HFFc6 (cell line): ENCODE measurements around the gene OR2V2. TPM values are rescaled to one million over a fixed set of nuclear protein-coding genes. Genes with fewer than 3 reads are reported as not detected.
"Not testable (repeated sequence)": the region's sequence is repeated elsewhere in the genome, so short reads cannot be mapped to it uniquely, and the experiment has no call there.

Experiments
- DNase-seq: peaks from one replicate; pipeline ENCODE4 v3.0.0-alpha.2; 2018
- H3K27ac Mint-ChIP-seq: 2 replicates; pipeline ENCODE4 v1.8.0; 2020; ENCODE audit warnings: mild to moderate bottlenecking, mixed read lengths
- H3K27me3 Mint-ChIP-seq: 2 replicates; pipeline ENCODE4 v1.8.0; 2021; ENCODE audit warnings: mild to moderate bottlenecking, moderate library complexity, mixed read lengths; ENCODE audit not compliant: insufficient read depth
- H3K36me3 Mint-ChIP-seq: 2 replicates; pipeline ENCODE4 v1.8.0; 2021; ENCODE audit warnings: low read depth, mixed read lengths
- H3K4me1 Mint-ChIP-seq: 2 replicates; pipeline ENCODE4 v1.8.0; 2020; ENCODE audit warnings: low read depth, mixed read lengths
- H3K4me3 Mint-ChIP-seq: 2 replicates; pipeline ENCODE4 v1.8.0; 2020; ENCODE audit warnings: mild to moderate bottlenecking, moderate library complexity, mixed read lengths
- H3K9me3 Mint-ChIP-seq: 2 replicates; pipeline ENCODE4 v1.8.0; 2020; ENCODE audit warnings: mild to moderate bottlenecking, mixed read lengths
- total RNA-seq, 6 experiments: library from RNA; stranded (reverse); fragmentation: NEBNext Ultra II Directional; extraction: Animal tissue kit (Norgen Biotek cat#: 25700); gene quantifications; 2 replicates in 1 of 6; 3 replicates in 5 of 6; pipeline ENCODE4 v1.2.3, GENCODE V29; 2021
- TF ChIP-seq, protein P1 (sequence below): fragments of 200-600 bp; sonication (generic); IDR thresholded peaks from 2 replicates; pipeline ENCODE4 v1.5.0; 2021; ENCODE audit warnings: antibody characterized with exemption, mild to moderate bottlenecking

OR2V2 gene
- total RNA-seq, 6 experiments from 2014 or later: not detected

DNA sequence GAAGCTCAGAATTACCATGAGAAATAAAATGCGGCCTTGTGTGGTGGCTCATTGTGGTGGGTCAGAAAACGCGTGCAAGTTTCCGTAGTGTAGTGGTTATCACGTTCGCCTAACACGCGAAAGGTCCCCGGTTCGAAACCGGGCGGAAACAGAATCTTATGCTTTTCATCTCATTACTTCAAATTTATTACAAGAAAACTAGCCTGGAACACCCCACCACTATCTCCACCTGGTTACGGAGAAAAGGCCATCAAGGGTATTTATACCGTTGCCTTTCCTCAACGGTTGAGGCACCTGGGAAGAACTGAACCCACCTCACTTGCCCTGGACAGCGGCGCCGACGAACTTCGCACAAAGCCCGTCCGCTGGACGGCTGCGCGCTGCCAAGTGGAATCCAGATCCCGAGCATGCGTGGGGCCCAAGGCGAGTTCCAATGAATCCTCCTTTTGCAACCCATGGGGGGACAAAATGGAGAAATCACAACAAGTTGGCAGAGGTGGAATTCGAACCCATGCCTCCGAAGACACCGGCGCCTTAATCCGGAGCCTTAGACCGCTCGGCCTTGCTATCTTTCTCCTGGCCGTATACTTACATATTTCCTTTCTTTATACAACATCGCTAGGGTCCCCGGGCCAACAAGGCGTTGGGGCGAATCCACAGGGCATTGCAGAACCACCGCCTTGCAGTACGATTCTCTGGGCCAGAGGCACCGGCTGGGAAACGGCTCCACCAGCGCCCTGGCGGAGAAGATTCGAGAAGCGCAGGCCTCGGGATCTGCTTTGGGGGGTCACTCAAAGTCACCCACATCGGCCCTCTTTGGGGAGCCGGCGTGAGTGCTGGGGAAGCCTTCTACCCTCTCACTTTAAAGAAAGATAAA is 16.9 kb downstream of the OR2V2 start:
- peaks cover 11% of the 10 kb centered on the region for H3K27me3 Mint-ChIP-seq
- peak overlapping the region; percentile 86 for H3K4me3 Mint-ChIP-seq
- peak; percentile 62 for DNase-seq
- TF ChIP-seq, protein P1, sequence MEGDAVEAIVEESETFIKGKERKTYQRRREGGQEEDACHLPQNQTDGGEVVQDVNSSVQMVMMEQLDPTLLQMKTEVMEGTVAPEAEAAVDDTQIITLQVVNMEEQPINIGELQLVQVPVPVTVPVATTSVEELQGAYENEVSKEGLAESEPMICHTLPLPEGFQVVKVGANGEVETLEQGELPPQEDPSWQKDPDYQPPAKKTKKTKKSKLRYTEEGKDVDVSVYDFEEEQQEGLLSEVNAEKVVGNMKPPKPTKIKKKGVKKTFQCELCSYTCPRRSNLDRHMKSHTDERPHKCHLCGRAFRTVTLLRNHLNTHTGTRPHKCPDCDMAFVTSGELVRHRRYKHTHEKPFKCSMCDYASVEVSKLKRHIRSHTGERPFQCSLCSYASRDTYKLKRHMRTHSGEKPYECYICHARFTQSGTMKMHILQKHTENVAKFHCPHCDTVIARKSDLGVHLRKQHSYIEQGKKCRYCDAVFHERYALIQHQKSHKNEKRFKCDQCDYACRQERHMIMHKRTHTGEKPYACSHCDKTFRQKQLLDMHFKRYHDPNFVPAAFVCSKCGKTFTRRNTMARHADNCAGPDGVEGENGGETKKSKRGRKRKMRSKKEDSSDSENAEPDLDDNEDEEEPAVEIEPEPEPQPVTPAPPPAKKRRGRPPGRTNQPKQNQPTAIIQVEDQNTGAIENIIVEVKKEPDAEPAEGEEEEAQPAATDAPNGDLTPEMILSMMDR: no peak
- H3K4me1 Mint-ChIP-seq: peaks cover 66% of the 10 kb centered on the region
- no peaks in the 10 kb centered on the region for H3K9me3 Mint-ChIP-seq
- H3K27ac Mint-ChIP-seq: peak overlapping the region; percentile 59; the same call in 1 of the 2 replicates
- no peaks in the 10 kb centered on the region for H3K36me3 Mint-ChIP-seq

DNA sequence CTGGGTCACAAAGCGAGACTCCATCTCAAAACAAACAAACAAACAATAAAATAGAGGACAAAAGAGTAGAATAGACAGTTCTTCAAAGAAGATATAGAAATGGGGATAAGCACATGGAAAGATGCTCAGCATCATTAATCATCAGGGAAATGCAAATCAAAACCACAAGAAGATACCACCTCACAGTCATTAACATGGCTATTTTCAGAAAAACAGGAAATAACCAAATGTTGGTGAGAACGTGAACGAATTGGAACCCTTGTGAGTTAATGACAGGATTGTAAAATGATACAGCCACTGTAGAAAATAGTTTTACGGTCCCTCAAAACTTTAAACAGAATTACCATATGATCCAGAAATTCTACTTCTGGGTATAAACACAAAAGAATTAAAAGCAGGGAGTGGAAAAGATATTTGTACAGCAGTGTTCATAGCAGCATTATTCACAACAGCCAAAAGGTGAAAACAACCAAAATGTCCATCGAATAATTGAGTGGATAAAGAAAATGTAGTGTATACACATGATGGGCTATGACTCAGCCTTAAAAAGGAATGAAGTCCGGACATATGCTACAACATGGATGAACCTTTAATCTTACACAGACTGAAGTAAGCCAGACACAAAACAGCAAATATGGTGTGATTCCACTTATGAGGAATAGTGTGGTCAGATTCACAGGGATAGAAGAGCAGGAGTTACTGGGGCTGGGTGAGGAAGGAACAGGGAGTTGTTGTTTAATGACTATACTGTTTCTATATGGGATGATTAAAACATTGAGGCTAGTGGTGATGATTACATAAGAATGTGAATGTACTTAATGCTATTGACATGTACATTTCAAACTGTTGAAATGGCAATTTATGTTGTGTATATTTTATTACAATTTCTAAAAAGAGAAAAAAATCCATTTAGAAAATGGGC is 19.7 kb downstream of the OR2V2 start:
- Mint-ChIP-seq H3K4me3 (no peak overlapping the region), H3K9me3 (no peaks in the 10 kb centered on the region), H3K27ac (no peak overlapping the region), H3K36me3 (no peaks in the 10 kb centered on the region), H3K27me3 (peaks cover 13% of the 10 kb centered on the region), H3K4me1 (peaks cover 64% of the 10 kb centered on the region)
- no peak for DNase-seq
- TF ChIP-seq, protein P1: no peak

DNA sequence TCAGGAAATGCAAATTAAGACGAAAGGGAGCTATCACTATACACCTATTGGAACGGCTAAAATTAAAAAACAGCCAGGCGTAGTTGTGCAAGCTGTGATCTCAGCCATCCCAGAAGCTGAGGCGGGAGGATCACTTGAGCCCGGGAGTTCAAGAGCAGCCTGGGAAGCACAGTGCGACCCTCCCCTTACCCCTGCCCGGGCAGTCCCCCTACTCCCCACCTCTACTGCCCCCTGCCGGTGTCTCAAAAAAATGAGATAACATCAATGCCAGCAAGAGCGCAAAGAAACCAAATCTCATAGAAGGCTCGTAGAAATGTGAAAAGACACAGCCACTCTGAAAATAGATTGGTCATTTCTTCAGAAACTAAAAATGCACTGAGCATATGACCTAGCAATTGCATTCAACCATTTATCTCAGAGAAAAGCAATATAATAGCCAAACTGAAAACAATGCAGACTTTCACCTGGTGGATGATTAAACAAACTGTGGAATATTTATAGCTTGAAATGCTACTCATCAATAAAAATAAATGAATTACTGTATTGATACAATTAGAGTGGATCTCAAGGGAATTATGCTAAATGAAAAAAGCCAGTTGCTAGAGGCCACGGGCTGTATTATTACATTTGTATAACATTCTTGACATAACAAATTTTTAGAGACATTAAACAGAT is 20.6 kb downstream of the OR2V2 start:
- no peak overlapping the region for H3K4me3 Mint-ChIP-seq
- H3K36me3 Mint-ChIP-seq: no peaks in the 10 kb centered on the region
- no peak overlapping the region for H3K27ac Mint-ChIP-seq
- TF ChIP-seq, protein P1: peak; percentile 78
- no peak for DNase-seq
- peaks cover 62% of the 10 kb centered on the region for H3K4me1 Mint-ChIP-seq
- peaks cover 13% of the 10 kb centered on the region for H3K27me3 Mint-ChIP-seq
- no peaks in the 10 kb centered on the region for H3K9me3 Mint-ChIP-seq

DNA sequence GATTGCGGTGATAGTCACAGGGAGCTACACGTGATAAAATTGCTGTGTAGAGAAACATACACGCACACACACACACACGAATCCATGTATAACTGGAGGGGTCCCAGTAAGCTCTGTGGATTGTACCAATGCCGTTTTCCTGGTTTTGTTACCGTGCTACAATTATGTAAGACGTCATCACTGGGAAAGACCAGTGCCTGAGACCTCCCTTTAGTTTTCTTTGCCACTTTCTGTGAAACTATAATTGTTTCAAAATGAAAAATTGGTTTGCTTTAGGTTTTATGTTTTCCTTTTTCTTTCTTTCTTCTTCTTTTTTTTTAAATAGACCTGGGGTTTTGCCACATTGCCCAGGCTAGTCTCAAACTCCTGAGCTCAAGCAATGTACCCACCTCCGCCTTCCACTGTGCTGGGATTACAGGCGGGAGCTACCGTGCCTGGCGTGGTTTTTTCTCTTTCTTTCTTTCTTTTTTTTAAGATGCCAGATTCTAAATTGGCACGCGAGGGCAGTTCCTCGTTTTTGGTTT is 21.3 kb downstream of the OR2V2 start:
- DNase-seq: no peak
- Mint-ChIP-seq H3K36me3 (no peaks in the 10 kb centered on the region), H3K4me3 (peak overlapping the region; percentile 80), H3K9me3 (no peaks in the 10 kb centered on the region), H3K27ac (no peak overlapping the region), H3K27me3 (peaks cover 17% of the 10 kb centered on the region), H3K4me1 (peaks cover 62% of the 10 kb centered on the region)
- TF ChIP-seq, protein P1: no peak

DNA sequence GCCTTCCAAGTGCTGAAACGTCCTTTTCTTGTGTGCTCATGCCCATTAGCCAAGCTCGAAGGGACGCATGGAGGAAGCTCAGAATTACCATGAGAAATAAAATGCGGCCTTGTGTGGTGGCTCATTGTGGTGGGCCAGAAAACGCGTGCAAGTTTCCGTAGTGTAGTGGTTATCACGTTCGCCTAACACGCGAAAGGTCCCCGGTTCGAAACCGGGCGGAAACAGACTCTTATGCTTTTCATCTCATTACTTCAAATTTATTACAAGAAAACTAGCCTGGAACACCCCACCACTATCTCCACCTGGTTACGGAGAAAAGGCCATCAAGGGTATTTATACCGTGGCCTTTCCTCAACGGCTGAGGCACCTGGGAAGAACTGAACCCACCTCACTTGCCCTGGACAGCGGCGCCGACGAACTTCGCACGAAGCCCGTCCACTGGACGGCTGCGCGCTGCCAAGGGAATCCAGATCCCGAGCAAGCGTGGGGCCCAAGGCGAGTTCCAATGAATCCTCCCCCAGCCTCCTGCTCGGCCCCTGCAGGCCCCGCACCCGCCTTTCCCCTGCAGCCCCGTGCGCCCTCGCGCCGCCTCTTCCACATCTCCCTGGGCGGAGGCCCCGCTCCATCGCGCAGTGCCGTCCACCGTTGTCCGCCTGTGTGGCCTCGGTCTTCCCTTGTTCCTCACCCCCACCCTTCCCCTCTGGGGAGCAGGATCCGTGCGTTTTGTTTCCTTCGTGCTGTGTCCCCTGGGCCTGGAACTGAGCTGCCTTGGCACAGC is 22.3 kb downstream of the OR2V2 start:
- H3K4me3 Mint-ChIP-seq: peak overlapping the region; percentile 80
- peaks cover 60% of the 10 kb centered on the region for H3K4me1 Mint-ChIP-seq
- peak overlapping the region; percentile 81 for H3K27ac Mint-ChIP-seq
- H3K36me3 Mint-ChIP-seq, H3K9me3 Mint-ChIP-seq: not testable (repeated sequence)
- peaks cover 20% of the 10 kb centered on the region for H3K27me3 Mint-ChIP-seq
- DNase-seq: peak; percentile 92
